Measurements from ENCODE around the gene GAMT.

Gene GAMT

DNA sequence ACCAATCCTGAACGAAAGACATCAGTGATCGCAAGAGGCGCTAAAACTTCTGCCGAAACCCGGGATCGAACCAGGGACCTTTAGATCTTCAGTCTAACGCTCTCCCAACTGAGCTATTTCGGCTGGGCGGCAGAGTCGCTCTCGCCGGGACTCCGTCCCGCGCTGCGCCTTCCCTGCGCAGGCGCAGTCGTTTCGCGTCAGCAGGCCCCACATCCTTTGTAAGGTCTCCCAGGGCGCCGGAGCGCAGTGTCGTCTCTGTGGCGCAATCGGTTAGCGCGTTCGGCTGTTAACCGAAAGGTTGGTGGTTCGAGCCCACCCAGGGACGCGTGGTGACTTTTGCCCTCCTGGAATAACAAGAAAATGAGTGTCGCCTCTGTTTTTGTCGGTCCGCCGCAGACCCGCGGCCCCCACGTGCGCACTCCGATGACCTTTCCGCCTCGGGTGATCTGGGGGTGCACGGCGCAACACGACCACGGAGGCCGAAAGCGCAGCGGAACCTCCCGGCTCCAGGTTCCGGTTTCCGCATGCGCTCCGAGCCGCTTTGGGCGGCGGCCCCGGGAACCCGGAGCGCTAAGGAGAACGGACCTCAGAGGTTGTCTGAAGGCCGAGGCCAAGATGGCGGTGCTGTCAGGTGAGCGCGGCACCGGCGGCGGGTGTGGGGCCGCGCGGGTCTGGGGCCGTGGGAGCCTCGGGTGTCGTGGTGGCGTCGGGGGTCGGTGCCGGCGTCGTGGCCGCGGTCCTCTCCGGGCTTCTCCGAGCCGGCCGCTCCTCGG, 17.8 kb downstream of the GAMT start, which contains the start of gene NDUFS7:
NDUFS7 (plus strand) TSS at position 596 of the 773 bp plus-strand sequence; CDS start at position 616, 20 bp downstream.
- peak in 1 of 2 experiments; percentile 80 for DNase-seq

DNA sequence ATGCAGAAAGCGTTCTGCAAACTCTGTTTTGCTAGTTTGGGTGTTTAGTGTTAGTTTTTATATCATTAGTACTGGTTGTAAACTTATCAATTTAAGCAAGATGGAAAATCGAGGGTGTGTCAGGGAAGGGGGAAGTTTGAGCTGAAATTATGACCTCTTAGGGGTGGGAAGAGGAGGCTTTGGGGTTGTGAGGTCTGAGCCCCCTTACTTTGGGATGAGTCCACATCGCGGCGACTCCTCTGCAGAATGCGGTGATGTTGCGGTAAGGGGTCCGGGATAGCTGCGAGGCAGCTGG, 18.4 kb downstream of the GAMT start:
- no peak for DNase-seq

DNA sequence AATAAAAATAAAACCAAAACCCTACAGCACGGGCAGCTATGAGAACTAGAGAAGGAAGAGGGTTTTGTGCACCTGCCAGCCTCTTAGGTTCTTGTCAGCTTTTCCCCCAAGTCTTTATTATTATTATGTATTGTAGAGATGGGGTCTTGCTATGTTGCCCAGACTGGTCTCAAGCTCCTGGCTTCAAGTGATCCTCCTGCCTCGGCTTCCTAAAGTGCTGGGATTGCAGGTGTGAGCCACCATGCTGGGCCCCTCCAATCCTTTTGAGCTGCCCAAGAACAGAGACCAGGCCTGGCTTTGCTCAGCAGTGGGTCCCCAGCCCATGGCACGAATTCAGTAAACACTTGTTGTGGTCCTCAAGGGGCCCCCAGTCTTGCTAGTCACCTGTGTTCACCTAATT, 19.1 kb downstream of the GAMT start:
- DNase-seq, result no peak

DNA sequence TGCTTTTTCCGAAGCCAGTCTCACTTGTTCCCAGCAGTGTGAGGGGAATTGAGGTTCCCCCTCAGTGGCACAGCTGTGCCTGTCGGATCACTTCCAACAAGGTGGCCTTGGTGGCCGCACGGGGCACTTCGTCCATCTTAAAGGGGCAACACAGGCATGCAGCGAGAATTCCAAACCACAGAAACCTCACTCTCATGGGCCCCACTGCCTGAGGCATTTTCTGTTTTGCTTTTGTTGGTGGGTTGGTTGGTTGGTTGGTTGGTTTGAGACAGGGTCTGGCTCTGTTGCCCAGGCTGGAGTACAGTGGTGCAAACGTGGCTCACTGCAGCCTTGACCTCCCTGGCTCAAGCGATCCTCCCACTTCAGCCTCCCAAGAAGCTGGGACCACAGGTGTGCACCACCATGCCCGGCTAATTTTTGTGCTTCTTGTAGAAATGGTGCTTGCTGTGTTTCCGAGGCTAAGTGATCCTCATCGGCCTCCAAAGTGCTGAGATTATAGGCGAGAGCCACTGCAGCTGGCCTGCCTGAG, 21.3 kb downstream of the GAMT start:
- no peak for DNase-seq

DNA sequence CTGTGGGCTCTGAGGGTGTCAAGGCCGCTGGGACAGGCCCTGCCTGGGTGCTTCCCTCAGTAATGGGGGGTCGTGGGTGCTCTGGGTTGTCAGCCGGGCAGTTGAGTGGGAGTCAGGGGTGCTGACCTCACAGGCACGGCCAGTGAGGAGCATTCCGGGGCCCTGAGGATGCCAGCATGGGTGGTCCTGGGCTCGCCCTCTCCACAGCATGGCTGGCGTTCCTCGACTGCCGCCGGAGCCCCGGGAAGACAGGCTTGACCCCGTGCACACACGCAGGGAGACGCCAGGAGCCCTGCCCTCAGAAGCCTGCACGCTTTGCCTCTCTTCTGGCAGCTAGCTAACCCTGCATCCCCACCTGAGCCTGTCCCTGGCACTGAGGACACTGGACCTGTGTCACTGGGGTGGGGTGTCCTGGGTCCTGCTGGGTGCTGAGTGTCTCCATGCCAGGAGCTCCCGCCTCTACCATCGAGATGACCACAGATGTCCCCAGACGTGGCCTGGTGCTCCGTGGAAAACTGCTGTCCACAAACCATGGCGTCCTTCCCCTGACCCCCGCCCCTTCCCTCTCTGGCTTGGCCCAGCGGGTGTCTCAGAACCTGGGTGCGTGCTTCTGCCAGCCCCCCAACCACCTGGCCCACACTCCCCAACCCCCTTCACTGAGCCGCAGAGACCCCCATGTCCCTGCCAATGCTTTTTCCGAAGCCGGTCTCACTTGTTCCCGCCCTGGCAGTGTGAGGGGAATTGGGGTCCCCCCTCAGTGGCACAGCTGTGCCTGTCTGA, 22.0 kb downstream of the GAMT start:
- DNase-seq, result no peak

DNA sequence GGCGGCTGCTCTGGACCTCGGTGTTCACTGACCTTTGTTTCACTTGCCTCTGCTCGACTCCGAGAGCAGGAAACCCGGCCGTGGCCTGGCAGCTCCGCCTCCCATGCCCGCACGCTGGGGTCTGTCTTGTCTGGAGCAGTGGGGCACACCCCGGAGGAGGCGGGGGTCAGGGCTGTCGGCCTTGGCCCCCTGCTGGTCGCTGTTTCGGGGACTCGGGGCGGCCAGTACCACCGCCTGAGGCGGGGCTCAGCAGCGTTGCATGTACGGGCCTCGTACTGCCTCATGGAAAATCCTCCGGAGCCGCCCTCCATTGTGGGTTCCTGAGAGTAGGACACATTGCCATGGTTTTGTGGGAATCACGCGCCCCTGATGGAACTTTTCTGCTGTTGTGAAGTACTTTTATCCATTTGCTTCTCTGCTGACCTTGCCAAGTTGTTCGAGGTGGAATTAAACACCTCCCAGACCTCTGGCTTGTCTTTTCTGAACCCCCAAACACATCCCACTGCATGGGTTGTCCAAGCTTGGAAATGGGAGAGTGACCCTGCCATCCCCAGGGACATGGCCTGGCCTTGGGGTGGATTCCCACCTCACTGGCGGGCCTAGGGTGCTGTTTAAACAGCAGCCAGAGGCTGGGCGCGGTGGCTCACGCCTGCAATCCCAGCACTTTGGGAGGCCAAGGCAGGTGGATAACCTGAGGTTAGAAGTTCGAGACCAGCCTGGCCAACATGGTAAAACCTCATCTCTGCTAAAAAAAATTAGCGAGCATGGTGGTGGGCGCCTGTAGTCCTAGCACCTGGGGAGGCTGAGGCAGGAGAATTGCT, 23.2 kb downstream of the GAMT start:
- no peak for DNase-seq

DNA sequence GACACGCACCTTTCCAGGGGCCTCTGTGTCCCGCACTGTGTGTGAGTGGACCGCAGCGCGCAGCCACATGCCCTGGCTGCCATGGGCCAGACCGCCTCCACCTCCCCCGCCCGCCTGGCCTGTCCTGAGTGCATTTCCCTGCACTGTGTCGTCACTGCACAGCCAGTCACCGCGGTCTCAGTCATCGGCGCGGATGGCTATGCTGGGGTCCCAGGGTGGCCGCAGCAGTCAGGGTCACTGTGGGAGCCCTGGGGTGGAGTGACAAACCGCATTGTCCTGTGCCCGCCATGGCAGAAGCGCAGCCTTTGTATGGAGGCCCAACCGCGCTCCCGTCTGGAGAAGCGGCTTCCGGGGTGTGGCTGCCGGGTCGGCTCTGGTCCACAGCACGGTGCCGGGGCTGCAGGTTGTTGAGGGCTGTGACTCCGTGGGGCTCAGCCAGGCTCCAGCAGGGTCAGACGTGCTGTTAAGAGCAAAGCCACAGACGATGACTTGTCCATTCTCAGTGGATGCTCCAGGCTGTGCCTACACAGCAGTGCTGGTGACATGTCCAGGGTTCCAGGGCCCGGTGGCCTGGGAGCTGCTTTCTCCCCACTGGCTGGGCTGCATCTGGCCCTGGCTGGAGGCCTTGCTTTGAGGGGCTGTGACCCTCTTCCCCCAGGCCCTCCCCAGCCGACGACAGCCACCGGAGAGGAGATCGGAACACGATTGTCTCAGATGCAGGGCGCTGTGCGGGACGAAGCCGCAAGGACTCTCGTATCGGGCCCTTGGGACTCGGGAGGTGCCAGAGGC, 24.0 kb downstream of the GAMT start:
- DNase-seq, result no peak

DNA sequence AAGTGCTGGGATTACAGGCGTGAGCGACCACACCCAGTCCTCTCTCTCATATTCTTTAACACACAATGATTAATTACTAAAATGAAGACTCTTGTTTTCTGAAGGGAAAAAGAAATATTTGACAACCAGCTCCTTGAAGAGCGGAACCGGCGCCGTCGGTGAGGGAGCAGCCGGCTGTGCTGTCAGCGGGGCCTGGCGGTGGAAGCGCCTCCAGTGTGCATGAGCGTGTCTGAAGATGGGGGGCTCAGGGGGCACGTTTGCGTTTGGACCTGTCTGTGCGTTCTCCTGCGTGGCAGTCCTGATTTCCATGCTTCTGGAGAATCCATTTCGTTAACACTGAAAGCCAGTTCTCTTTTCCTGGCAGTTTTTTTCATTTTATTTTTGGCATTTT, 24.9 kb downstream of the GAMT start:
- no peak for DNase-seq

DNA sequence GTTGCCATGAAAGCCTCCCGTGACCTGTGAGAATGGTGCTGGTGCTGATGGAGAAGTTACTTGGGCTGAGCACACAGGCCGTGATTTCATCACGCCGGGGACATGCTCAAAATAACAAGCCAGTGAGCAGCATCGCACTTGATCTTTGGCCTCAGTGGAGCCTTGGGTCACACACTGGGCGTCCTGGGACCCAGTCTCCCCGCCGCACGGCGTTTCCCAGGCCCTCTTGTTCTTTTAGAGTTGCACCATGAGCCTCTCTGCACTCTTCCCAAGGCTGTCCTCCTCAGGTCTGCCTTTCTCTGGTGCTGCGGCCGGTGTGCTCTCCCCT, 27.1 kb downstream of the GAMT start:
- no peak for DNase-seq

DNA sequence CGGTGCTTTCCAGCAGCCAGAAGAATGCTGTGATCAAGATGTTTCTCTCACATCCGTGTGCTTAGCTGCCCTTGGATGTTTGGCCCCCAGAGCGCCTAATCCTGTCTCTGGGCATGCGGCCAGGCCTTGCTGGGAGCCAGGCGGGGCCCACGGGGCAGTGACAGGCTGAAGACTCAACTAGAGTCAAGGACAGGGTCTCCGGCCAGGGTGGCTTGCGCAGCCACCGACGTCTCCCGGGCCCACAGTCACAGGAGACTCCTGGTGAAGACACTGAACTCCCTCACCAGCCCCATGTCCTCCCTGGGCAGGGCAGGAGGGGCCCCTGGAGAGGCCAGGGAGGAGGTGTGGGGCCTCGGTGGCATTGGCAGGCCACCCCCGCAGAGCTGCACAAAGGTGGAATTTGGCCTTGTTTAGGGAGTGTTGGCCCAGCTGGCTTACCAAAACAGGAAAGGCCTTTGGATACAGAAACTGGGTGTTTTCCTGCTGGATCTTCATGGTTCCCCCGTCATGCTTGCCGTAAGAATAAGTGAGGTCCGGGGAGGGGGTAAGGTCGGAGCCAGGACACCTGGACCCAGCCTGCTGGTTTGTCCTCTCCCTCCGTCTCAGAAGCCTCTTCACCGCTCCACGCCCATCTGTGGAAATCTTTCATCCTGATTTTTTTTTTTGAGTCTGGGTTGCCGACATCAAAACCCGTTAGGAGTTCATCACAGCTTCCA, 27.6 kb downstream of the GAMT start:
- DNase-seq, result no peak

DNA sequence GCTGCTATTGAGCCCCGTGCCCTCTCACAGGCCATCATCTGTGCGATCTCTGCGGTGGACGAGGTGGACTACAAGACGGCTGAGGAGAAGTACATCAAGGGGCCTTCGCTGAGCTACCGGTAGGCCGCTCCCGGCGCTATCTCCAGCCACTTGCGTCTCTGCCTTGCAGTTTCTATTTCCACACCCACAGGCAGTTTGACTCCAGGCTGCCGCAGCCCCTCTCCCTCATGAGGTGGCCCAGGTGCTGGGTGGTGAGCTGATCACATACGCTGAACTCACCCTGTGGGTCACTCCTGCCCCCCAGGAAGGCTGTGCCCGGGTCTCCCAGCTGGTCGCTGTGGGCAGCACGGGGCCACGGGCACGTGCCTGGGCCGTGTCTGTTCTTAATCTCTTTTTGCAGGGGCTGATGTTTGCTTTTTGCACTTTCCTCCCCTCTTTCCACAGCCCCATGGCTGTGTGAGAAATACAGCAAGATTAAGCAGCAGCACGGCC, 28.3 kb downstream of the GAMT start:
- DNase-seq, result no peak

DNA sequence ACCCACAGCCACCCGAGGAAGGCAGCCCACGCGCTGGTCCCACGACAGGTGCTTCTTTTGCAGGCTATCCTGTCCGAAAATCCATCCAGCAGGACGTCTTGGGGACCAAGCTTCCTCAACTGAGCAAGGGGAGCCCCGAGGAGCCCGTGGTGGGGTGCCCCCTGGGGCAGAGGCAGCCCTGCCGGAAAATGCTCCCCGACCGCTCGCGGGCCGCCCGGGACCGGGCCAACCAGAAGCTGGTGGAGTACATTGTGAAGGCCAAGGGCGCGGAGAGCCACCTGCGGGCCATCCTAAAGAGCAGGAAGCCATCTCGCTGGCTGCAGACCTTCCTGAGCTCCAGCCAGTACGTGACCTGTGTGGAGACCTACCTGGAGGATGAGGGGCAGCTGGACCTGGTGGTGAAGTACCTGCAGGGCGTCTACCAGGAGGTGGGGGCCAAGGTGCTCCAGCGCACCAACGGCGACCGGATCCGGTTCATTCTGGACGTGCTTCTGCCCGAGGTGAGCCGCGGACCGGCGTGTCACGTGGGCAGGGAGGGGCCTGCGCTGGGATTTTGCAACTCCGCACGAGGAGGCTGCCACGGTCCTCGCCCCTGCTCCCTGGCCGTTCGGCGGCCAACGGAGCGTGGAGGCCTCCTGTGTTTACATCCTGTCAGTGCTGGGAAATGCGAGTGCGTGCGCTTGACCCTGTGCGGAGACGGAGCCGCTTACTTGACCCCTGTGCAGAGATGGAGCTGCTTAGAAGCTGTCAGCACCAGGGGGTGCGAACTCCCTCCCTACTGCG, 30.6 kb downstream of the GAMT start:
- no peak for DNase-seq

DNA sequence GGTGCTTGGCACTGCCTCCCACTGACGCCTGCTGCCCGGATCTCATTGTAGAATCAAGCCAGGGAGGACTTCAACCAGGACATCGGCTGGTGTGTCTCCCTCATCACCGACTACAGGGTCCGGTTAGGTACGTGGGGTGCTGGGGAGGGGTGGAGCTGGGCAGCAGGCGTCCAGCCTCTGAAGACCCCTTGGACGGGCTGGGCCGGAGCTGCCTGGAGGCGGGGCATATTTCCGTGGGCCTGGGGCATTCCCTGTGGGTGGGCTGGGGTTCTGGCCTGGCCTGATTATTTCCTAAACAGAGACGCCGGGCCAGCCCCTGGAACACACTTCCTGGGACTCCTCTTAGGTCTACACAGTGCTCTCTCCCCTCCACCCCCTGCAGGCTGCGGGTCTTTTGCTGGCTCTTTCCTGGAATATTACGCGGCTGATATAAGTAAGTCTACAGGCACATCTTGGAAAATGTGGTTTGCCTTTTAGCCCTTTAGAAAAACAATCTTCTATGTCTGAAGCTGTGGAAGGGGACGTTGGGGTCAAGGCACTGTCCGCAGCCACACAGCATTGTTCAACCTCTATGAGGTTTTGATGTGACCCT, 32.0 kb downstream of the GAMT start:
- no peak for DNase-seq

DNA sequence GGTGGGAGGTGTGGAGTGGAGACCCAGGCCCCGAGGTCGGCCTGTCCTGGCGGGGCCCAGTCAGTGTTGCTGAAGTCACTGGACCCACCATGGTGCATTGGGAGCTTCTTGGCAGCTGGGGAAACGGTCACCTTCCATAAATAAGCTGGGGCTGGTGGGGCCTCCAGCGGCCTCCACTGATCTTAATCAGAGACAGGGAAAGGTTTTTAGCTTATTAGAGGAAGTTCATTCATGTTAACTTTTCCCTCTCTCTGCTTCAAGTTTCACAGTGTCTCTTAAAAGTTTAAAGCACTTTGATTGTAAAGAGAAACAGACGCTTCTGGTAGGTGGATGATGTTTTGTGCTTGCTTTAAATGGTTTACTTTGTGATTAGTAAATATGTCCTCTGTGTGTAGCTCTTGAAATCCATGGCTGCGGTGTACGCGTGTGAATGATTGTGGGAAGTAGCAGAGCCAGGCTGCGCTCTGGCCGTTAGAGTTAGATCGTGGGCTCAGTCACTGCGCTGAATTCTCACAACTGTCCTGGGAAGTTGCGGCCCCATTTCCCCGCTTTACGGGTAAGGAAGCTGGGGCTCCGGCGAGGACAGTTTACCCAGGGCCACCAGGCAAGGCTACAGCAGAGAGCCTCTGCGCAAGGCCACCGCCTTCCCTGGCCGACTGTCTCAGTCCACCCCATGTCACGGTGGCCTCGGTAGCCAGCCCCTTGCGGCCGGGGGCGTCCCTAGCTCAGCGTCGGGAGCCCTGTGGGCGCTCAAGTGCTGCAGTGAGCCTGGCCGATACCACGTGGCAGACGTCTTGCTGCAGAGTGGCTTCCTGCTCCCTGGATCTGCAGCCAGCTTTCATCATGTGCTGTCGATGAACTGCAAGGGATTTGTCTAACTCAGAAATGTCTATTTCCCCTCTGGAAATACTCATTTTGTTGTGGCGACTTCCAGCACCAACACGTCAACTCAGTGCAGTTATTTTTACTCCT, 34.2 kb downstream of the GAMT start:
- no peak for DNase-seq

DNA sequence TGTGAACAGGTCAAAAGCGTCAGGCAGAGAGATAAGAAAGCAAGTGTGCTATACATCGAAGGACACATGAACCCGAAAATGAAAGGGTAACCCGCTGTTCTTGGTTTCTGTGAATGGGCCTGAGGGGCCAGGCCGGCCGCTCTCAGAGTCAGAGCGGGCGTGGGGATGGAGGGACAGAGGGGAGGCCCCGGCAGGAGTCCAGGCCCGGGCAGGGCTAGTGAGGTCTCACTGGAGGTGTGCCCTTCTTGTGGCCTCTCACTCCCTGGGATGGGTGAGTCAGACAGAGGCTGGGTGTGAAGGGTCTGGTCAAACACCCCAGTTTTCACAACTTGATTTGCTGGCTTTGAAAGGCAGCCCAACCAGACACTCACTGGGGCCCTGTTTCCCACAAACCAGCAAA, 35.0 kb downstream of the GAMT start:
- DNase-seq, result no peak

DNA sequence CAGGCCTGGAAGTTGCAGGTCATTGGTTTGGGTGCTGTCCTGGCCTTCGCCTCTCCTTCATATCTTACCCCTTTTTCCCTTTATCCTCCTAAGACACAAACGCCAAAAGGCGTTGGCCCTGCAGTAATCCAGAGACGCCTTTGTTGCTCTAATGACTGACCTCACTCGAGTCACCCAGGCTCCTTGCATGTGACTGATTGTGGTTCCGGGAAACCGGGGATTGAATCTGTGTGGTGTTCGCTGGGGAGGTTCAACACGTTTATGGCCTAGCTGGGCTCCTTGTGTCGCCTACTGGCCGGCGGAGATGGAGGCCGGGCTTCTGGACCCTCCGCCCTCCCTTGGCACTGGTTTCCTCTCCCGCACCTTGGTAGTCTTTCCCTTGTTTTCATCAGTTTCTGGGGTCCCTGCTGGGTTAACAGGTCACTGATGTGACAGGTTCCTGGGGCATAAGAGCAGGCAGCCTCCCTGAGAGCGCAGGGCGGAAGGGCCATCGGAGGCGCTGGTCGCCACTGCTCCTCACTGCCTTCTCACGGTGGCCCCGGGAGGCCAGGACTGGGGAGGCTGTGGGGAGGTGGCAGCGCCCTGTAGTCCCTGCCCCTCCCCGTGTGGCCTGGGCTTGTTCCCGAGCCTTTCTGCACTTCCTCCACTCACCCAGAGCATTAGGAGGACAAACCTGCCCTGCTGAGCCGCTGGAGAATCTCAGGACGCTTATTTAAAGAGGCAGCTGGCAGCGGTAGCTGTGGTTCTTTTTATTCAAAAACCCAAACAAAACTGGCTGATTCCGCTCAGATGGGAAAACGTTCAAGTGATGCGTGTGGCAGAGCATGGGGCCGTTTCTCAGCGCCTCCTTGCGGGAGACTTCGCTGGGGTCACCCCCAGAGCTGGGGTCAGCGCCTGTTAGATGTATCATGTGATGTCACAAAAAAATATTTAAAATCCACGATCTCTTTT, 35.7 kb downstream of the GAMT start:
- no peak for DNase-seq

DNA sequence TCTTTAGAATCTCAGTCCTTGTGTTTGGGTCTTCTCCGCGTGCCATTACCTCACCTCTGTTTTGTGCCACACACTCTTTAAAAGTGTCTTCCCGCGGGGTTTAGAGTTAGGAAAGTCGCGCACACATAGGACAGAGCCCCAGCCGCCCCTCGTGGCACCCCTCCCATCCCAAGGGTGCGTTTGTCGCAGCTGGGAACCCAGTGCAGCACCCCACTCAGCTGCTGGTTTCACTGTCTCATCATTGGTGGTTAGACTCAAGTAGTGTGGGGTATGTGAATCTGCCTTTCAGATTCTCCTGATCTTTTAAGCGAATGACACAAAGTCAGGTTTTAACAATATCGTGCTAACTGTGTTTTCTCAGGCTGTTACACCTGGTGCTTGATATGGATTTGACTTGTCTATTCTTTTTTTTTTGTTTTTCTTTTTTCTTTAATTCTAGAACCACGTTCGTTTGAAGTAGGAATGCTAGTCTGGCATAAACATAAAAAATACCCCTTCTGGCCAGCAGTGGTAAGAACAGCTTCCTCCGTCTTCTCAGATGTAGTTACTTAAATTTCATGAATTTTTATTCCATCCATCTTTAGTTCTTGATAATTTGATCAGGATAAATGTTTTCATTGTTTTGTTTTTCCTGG, 37.2 kb downstream of the GAMT start:
- no peak for DNase-seq

DNA sequence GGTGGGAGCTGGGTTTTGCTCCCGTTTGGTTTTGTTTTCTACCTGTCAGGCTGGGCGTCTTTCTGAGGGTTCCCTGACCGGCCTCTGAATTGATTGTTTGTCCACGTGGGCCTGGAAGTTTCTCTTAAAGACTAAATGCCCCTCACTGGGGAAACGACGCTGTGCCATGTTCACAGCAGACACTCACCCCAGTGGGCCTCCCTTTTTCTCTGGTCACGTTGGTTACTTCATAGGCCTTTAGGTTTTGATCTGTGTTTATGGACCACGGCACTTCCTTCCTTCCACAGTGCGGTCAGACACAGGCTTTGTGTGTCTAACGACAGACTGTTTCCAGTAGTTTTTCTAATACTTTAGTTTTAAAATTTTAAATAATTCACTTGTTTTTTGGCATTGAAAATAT, 37.7 kb downstream of the GAMT start:
- DNase-seq, result no peak

Measured in cerebellar nuclear complex (tissue), 1 donor.